Measurements from ENCODE around the gene SLC25A38. TPM values are rescaled to one million over a fixed set of nuclear protein-coding genes. Genes with fewer than 3 reads are reported as not detected.
"Not testable (repeated sequence)": the region's sequence is repeated elsewhere in the genome, so short reads cannot be mapped to it uniquely, and the experiment has no call there.

SLC25A38 gene
- total RNA-seq, 1 donor from 2014 or later = 28.4 TPM

DNA sequence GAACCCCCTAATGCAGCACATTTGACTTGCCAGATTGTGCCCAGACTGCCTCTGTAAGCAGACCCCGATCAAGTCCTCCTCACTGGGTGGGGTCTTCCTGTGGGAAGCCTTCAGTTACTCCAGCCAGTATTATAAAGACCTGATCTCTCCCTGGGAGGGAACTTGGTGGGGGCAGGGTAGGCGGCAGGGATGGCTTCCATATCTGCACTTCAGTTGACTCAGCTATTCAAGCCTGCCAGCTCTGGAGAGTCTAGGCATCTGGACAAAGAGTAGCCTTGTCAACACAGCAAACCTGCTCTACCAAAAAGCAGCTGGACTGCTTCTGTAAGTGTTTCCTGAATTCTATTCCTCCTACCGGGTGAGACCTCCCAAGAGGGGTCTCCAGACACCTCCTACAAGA is 21.0 kb upstream of the SLC25A38 start:
- intact Hi-C loops (cut with DNase I) = no loop called here
- ATAC-seq (peak; percentile 93 to 95), DNase-seq (no peak)
- Histone ChIP-seq H3K4me1 (no peaks in the 10 kb centered on the region), H3K4me3 (no peak overlapping the region), H3K9me3 (no peaks in the 10 kb centered on the region), H3K36me3 (no peaks in the 10 kb centered on the region), H3K27ac (peak overlapping the region; percentile 26), H3K27me3 (ENCODE audit: low read depth) (no peaks in the 10 kb centered on the region)
- TF ChIP-seq, protein P1, sequence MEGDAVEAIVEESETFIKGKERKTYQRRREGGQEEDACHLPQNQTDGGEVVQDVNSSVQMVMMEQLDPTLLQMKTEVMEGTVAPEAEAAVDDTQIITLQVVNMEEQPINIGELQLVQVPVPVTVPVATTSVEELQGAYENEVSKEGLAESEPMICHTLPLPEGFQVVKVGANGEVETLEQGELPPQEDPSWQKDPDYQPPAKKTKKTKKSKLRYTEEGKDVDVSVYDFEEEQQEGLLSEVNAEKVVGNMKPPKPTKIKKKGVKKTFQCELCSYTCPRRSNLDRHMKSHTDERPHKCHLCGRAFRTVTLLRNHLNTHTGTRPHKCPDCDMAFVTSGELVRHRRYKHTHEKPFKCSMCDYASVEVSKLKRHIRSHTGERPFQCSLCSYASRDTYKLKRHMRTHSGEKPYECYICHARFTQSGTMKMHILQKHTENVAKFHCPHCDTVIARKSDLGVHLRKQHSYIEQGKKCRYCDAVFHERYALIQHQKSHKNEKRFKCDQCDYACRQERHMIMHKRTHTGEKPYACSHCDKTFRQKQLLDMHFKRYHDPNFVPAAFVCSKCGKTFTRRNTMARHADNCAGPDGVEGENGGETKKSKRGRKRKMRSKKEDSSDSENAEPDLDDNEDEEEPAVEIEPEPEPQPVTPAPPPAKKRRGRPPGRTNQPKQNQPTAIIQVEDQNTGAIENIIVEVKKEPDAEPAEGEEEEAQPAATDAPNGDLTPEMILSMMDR (IDR thresholded peaks at IDR 0.05) = no peak

DNA sequence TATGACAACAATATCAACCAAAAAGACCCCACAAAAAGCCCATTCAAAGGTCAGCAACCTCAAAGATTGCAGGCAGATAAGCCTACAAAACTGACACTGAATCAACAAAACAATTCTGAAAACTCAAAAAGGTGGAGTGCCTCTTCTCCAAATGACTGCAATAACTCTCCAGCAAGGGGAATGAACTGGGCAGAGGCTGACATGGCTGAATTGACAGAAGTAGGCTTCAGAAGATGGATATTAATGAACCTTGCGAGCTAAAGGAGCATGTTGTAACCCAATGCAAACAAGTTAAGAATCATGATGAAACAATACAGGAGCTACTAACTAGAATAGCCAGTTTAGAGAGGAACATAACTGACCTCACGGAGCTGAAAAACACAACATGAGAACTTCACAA is 20.4 kb upstream of the SLC25A38 start:
- DNase-seq = no peak
- intact Hi-C loops (cut with DNase I) = no loop called here
- no peaks in the 10 kb centered on the region for H3K36me3 ChIP-seq
- TF ChIP-seq, protein P1 (IDR thresholded peaks at IDR 0.05) = no peak
- H3K4me3 ChIP-seq = no peak overlapping the region
- H3K9me3 ChIP-seq = no peaks in the 10 kb centered on the region
- ATAC-seq = peak; percentile 87 to 93
- peak overlapping the region; percentile 26 for H3K27ac ChIP-seq
- no peaks in the 10 kb centered on the region for H3K4me1 ChIP-seq
- H3K27me3 ChIP-seq (ENCODE audit: low read depth) = no peaks in the 10 kb centered on the region

DNA sequence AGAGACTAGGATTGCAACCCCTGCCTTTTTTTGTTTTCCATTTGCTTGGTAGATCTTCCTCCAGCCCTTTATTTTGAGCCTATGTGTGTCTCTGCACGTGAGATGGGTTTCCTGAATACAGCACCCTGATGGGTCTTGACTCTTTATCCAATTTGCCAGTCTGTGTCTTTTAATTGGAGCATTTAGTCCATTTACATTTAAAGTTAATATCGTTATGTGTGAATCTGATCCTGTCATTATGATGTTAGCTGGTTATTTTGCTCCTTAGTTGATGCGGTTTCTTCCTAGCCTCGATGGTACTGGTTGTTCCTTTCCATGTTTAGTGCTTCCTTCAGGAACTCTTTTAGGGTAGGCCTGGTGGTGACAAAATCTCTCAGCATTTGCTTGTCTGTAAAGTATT is 12.7 kb upstream of the SLC25A38 start:
- H3K27ac ChIP-seq; H3K36me3 ChIP-seq; H3K4me3 ChIP-seq; H3K9me3 ChIP-seq; DNase-seq; H3K4me1 ChIP-seq; H3K27me3 ChIP-seq (ENCODE audit: low read depth); intact Hi-C loops (cut with DNase I); ATAC-seq: not testable (repeated sequence)

DNA sequence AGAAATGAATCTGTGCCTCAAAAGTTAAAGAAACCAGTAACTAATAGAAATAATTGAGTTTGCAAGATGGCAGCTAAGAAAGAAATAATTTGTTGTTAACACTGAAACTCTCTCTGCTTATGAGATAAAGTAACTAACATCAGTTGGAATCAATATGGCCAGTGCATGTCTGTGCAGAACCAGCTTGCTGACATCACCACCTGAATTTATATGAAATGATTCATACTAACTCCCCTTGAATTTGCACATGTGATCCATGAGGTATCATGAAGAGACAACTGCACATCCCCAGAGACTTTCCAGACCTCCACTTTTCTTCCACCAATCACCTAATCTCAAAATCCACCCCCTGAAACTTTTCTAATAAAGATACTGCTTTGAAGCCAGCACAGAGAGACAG is 10.3 kb upstream of the SLC25A38 start:
- no peak overlapping the region for H3K4me3 ChIP-seq
- no peak for DNase-seq
- intact Hi-C loops (cut with DNase I) = no loop called here
- TF ChIP-seq, protein P1 (IDR thresholded peaks at IDR 0.05) = no peak
- no peak overlapping the region for H3K27ac ChIP-seq
- H3K9me3 ChIP-seq = no peaks in the 10 kb centered on the region
- no peaks in the 10 kb centered on the region for H3K27me3 ChIP-seq (ENCODE audit: low read depth)
- no peak for ATAC-seq
- H3K36me3 ChIP-seq = no peaks in the 10 kb centered on the region
- no peaks in the 10 kb centered on the region for H3K4me1 ChIP-seq

DNA sequence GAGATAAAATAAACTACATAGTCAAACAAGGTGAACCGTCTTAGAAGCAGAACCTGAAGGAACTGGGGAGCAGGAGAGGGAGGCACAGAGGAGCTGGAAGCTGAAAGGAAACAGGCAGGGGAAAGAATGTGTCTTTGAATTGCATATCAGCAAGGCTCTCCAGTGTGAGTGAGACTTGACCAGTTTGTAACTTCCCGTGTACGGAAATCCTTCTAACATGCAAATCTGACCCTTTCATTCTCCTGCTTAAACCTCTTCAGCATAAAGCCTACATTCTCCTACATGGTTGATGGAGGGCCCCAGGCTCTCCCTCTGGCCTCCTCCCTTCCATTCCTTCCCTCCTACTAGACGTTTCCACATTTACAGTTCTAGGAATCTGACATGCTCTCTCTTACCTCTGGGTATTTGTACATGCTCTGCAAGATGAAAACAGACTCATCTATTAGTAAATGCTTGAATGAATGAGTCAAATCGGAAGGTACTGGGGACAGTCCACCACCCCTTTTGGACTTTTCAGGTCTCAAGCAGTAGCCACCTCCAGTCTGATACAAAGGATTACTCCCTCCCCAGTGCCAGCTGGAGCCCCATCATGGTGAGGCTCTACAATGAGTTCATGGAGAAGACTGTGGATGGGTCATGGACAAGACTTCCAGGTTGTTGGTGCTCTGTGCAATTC is 6.1 kb upstream of the SLC25A38 start:
- no peak for ATAC-seq
- H3K27me3 ChIP-seq (ENCODE audit: low read depth) = no peaks in the 10 kb centered on the region
- intact Hi-C loops (cut with DNase I) = no loop called here

DNA sequence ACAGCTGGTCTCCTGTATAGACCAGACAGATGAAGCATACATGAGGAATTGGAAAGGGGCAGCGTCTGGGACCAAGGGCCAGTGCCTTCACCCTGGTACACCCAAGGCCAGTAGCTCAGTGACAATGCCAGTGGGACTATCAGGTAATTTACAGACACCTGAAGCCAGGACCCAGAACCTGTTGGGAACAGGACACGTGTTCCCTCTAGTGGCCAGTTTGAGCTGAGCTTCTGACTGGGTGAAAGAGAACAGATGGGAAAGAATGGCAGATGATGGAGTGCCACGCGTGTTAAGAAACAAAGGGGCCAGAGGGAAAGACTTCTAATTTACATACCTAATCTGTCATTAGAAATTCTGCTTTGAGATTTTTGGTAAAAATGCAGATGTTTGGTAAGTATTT is 5.1 kb upstream of the SLC25A38 start:
- intact Hi-C loops (cut with DNase I) = no loop called here
- DNase-seq (no peak), ATAC-seq (peak; percentile 78 to 87)
- Histone ChIP-seq H3K36me3 (no peaks in the 10 kb centered on the region), H3K4me3 (no peak overlapping the region), H3K9me3 (no peaks in the 10 kb centered on the region), H3K27me3 (ENCODE audit: low read depth) (no peaks in the 10 kb centered on the region), H3K4me1 (peaks cover 7% of the 10 kb centered on the region), H3K27ac (no peak overlapping the region)
- TF ChIP-seq, protein P1 (IDR thresholded peaks at IDR 0.05) = peak; percentile 60

More for the DNA sequence above, 6.1 kb upstream of the SLC25A38 start:
- Histone ChIP-seq H3K9me3 (no peaks in the 10 kb centered on the region), H3K4me3 (no peak overlapping the region), H3K4me1 (no peaks in the 10 kb centered on the region), H3K36me3 (no peaks in the 10 kb centered on the region), H3K27ac (no peak overlapping the region)
- TF ChIP-seq, protein P1 (IDR thresholded peaks at IDR 0.05) = no peak
- no peak for DNase-seq

Data from lower lobe of right lung (tissue), 2 donors.